MM.1S (cell line): ENCODE results near the gene TSEN2.
"Not testable (repeated sequence)": the region's sequence is repeated elsewhere in the genome, so short reads cannot be mapped to it uniquely, and the experiment has no call there.

ENCODE experiments used
- DNase-seq: peaks from one replicate; pipeline ENCODE4 v3.0.0-alpha.2; 2015
- H2AFZ ChIP-seq: fragments of 300-600 bp; sonication (generic); 2 replicates; pipeline ENCODE4 v1.6.0; 2016; ENCODE audit warnings: antibody characterized with exemption, low read length
- H3F3A ChIP-seq: fragments of 300-600 bp; sonication (generic); 2 replicates; pipeline ENCODE4 v1.6.1; 2016; ENCODE audit warnings: mild to moderate bottlenecking, antibody characterized with exemption, low read length, moderate library complexity, mixed read lengths; ENCODE audit not compliant: insufficient read depth
- H3K27ac ChIP-seq: fragments of 300-600 bp; sonication (generic); 2 replicates; pipeline ENCODE4 v1.5.1; 2016; ENCODE audit warnings: mild to moderate bottlenecking, low read length
- H3K27me3 ChIP-seq: fragments of 300-600 bp; sonication (generic); replicated peaks from 2 replicates; pipeline ENCODE4 v1.6.0; 2016; ENCODE audit warnings: low read length; ENCODE audit not compliant: insufficient read depth
- H3K36me3 ChIP-seq: fragments of 300-600 bp; sonication (generic); replicated peaks from 2 replicates; pipeline ENCODE4 v1.6.1; 2016; ENCODE audit warnings: mild to moderate bottlenecking, low read length, mixed read lengths; ENCODE audit not compliant: insufficient read depth
- H3K4me1 ChIP-seq: fragments of 300-600 bp; sonication (generic); 2 replicates; pipeline ENCODE4 v1.6.1; 2016; ENCODE audit warnings: low read length, mixed read lengths
- H3K4me2 ChIP-seq: fragments of 300-600 bp; sonication (generic); 2 replicates; pipeline ENCODE4 v1.6.0; 2016; ENCODE audit warnings: low read depth, low read length
- H3K4me3 ChIP-seq: fragments of 300-600 bp; sonication (generic); 2 replicates; pipeline ENCODE4 v1.5.1; 2016; ENCODE audit warnings: low read length, mixed read lengths
- H3K79me2 ChIP-seq: fragments of 300-600 bp; sonication (generic); 2 replicates; pipeline ENCODE4 v1.6.1; 2016; ENCODE audit warnings: mixed run types, low read length, mixed read lengths
- H3K9ac ChIP-seq: fragments of 300-600 bp; sonication (generic); 2 replicates; pipeline ENCODE4 v1.6.1; 2016; ENCODE audit warnings: low read length, mixed read lengths
- H3K9me2 ChIP-seq: fragments of 300-600 bp; sonication (generic); replicated peaks from 2 replicates; pipeline ENCODE4 v1.6.1; 2016; ENCODE audit warnings: mild to moderate bottlenecking, low read length, mixed read lengths; ENCODE audit not compliant: insufficient read depth
- H3K9me3 ChIP-seq: fragments of 300-600 bp; sonication (generic); replicated peaks from 2 replicates; pipeline ENCODE4 v1.6.1; 2016; ENCODE audit warnings: mild to moderate bottlenecking, low read length, mixed read lengths; ENCODE audit not compliant: insufficient read depth
- H4K20me1 ChIP-seq: fragments of 300-600 bp; sonication (generic); 2 replicates; pipeline ENCODE4 v1.6.1; 2016; ENCODE audit warnings: mild to moderate bottlenecking, low read length, moderate library complexity, mixed read lengths; ENCODE audit not compliant: insufficient read depth
- EZH2 ChIP-seq: fragments of 300-600 bp; sonication (generic); optimal IDR thresholded peaks from 2 replicates; pipeline ENCODE3; 2017; ENCODE audit warnings: low read depth, mild to moderate bottlenecking, antibody characterized with exemption, low read length, mixed read lengths
- EZH2phosphoT487 ChIP-seq: fragments of 300-600 bp; sonication (generic); IDR thresholded peaks from 2 replicates; pipeline ENCODE4 v1.6.1; 2018; ENCODE audit warnings: antibody characterized with exemption, low read length
- TF ChIP-seq, protein P1 (sequence below): fragments of 300-600 bp; sonication (generic); IDR thresholded peaks from 2 replicates; pipeline ENCODE4 v1.5.1; 2016; ENCODE audit warnings: antibody characterized with exemption, low read length, mixed read lengths

TSEN2 gene

DNA sequence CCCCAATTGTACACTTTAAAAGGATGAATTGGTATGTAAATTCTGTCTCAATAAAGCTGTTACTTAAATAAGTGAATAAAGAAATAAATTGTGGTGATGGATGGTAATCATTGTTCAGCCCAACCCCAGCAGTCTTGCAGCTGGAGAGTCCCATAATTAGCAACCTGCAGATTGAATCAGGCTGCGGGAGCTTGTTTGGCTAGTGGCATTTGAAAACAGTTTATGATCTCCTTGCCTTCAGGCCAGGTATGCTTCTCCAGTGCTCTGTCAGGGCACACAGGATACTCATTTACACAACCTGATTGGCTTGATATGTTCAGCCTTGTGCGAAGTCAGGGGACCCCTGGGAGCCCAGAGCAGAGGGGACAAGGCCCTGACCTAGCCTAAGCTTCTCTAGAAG, 16.5 kb upstream of the TSEN2 start:
- Histone ChIP-seq H3K9ac (no peak overlapping the region), H3K9me3 (no peaks in the 10 kb centered on the region), H3K4me3 (no peak overlapping the region), H3K27ac (no peak overlapping the region), H4K20me1 (no peaks in the 10 kb centered on the region), H2AFZ (no peak overlapping the region), H3K36me3 (no peaks in the 10 kb centered on the region), H3K4me2 (no peak overlapping the region), H3K27me3 (no peaks in the 10 kb centered on the region), H3F3A (no peaks in the 10 kb centered on the region), H3K4me1 (no peaks in the 10 kb centered on the region), H3K79me2 (no peaks in the 10 kb centered on the region), H3K9me2 (no peaks in the 10 kb centered on the region)
- no peak for DNase-seq
- TF ChIP-seq, protein P1, sequence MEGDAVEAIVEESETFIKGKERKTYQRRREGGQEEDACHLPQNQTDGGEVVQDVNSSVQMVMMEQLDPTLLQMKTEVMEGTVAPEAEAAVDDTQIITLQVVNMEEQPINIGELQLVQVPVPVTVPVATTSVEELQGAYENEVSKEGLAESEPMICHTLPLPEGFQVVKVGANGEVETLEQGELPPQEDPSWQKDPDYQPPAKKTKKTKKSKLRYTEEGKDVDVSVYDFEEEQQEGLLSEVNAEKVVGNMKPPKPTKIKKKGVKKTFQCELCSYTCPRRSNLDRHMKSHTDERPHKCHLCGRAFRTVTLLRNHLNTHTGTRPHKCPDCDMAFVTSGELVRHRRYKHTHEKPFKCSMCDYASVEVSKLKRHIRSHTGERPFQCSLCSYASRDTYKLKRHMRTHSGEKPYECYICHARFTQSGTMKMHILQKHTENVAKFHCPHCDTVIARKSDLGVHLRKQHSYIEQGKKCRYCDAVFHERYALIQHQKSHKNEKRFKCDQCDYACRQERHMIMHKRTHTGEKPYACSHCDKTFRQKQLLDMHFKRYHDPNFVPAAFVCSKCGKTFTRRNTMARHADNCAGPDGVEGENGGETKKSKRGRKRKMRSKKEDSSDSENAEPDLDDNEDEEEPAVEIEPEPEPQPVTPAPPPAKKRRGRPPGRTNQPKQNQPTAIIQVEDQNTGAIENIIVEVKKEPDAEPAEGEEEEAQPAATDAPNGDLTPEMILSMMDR: no peak
- TF ChIP-seq EZH2 (no peak), EZH2phosphoT487 (no peak)

DNA sequence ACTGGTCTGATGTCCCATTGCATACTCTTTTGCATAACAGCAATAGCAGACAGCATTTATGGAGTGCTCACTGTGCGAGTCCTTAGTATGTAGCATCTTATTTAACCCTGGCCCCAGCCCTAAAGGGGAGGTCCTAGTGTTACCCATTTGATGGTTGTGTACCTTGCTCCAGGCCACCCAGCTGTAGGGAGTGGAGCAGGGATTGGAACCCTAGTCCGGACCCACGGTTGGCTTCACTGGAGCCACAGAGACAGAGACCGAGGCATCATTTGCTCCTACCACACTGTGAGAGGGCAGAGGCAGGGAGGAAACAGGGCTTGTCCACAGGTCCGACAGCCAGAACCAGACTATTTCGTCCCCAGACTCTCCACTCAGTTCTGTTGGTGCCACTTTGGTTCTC, 16.0 kb upstream of the TSEN2 start:
- Histone ChIP-seq H3K9ac (no peak overlapping the region), H3F3A (no peaks in the 10 kb centered on the region), H3K36me3 (no peaks in the 10 kb centered on the region), H3K9me3 (no peaks in the 10 kb centered on the region), H3K27ac (no peak overlapping the region), H3K79me2 (no peaks in the 10 kb centered on the region), H3K4me3 (no peak overlapping the region), H3K4me2 (no peak overlapping the region), H2AFZ (no peak overlapping the region), H3K27me3 (no peaks in the 10 kb centered on the region), H3K9me2 (no peaks in the 10 kb centered on the region), H4K20me1 (no peaks in the 10 kb centered on the region), H3K4me1 (no peaks in the 10 kb centered on the region)
- TF ChIP-seq EZH2phosphoT487 (no peak), EZH2 (no peak)
- TF ChIP-seq, protein P1: no peak
- no peak for DNase-seq

DNA sequence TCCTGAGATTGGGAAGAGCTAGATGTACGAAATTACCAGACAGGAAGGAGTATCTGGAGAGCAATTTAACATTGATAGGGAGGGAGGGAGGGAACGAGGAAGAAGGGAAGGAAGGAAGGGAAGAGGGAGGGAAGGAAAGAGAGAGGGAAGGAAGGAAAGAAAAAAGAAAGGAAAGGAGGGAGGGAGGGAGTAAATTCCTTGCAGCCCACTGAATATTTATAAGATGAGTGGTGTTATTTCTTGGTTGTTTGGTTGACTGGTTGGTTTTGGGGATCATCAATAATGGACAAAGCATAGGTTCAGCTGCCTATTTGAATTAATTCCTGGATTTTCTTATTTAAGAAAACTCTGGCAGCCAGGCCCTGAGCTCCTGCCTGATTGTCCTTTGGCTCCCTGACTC, 15.5 kb upstream of the TSEN2 start:
- H3K79me2 ChIP-seq: no peaks in the 10 kb centered on the region
- H2AFZ ChIP-seq: no peak overlapping the region
- H3K4me2 ChIP-seq: no peak overlapping the region
- H3K36me3 ChIP-seq: no peaks in the 10 kb centered on the region
- no peak overlapping the region for H3K27ac ChIP-seq
- DNase-seq: no peak
- no peaks in the 10 kb centered on the region for H3K4me1 ChIP-seq
- TF ChIP-seq EZH2phosphoT487 (no peak), EZH2 (no peak)
- TF ChIP-seq, protein P1: no peak
- H3K27me3 ChIP-seq: no peaks in the 10 kb centered on the region
- H3K9ac ChIP-seq: no peak overlapping the region
- no peaks in the 10 kb centered on the region for H4K20me1 ChIP-seq
- no peaks in the 10 kb centered on the region for H3K9me2 ChIP-seq
- H3K9me3 ChIP-seq: no peaks in the 10 kb centered on the region
- no peaks in the 10 kb centered on the region for H3F3A ChIP-seq
- H3K4me3 ChIP-seq: no peak overlapping the region

DNA sequence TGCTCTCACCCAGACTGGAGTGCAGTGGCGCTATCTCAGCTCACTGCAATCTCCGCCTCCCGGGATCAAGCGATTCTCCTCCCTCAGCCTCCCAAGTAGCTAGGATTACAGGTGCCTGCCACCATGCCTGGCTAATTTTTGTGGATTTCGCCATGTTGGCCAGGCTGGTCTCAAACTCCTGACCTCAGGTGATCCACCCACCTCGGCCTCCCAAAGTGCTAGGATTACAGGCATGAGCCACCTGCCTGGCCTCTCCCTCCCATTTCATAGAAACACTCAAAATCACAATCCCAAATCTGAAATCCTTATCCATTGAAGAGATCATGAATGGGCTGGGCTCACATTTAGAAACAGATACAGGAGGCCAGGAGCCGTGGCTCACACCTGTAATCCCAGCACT, 15.1 kb upstream of the TSEN2 start:
- H3K4me2 ChIP-seq, H3K27me3 ChIP-seq, H3K36me3 ChIP-seq, H3K4me3 ChIP-seq, H3K4me1 ChIP-seq, H4K20me1 ChIP-seq, DNase-seq, H2AFZ ChIP-seq, H3K9ac ChIP-seq, H3K9me2 ChIP-seq, H3K79me2 ChIP-seq, H3F3A ChIP-seq, H3K27ac ChIP-seq, H3K9me3 ChIP-seq: not testable (repeated sequence)
